GM13976 (cell line): ENCODE results near the gene OMA1.

Source experiments
- DNase-seq: peaks from one replicate; pipeline ENCODE4 v3.0.0; 2012; ENCODE audit warnings: low spot score
- in situ Hi-C: fragments of 300-500 bp; cut with MboI; formaldehyde crosslinking; loops from one replicate; pipeline ENCODE4 v1.12.0; 2022; ENCODE audit warnings: low sequenced_read_pairs, mixed read lengths, inconsistent platforms; ENCODE audit not compliant: unreplicated experiment
- TF ChIP-seq, protein P1 (sequence below): IDR thresholded peaks from 2 replicates; pipeline ENCODE4 v1.5.1; 2012; ENCODE audit warnings: borderline replicate concordance, mild to moderate bottlenecking; ENCODE audit not compliant: insufficient read depth; ENCODE audit errors: extremely low read depth, missing control alignments, control extremely low read depth

Gene OMA1

DNA sequence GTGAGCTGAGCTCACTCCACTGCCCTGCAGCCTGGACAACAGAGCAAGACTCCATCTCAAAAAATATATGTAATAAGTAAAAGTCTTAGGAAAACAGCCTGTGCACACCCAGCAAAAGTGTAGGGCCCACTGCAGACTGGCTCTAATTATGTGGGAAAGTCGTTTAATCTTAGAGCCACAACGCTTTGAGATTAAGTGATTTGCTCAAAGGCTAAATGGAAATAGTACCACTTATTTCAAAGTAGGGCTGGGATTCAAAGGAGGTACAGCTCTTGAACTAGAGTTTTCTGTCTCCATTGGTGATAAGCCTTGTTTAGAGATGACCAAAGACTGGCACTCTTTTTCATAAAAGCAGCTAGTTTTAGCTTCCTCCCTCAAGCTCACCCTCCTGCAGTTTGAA lies 28.3 kb upstream of the OMA1 start:
- in situ Hi-C loops = no loop called here
- TF ChIP-seq, protein P1, sequence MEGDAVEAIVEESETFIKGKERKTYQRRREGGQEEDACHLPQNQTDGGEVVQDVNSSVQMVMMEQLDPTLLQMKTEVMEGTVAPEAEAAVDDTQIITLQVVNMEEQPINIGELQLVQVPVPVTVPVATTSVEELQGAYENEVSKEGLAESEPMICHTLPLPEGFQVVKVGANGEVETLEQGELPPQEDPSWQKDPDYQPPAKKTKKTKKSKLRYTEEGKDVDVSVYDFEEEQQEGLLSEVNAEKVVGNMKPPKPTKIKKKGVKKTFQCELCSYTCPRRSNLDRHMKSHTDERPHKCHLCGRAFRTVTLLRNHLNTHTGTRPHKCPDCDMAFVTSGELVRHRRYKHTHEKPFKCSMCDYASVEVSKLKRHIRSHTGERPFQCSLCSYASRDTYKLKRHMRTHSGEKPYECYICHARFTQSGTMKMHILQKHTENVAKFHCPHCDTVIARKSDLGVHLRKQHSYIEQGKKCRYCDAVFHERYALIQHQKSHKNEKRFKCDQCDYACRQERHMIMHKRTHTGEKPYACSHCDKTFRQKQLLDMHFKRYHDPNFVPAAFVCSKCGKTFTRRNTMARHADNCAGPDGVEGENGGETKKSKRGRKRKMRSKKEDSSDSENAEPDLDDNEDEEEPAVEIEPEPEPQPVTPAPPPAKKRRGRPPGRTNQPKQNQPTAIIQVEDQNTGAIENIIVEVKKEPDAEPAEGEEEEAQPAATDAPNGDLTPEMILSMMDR = no peak
- DNase-seq = no peak

DNA sequence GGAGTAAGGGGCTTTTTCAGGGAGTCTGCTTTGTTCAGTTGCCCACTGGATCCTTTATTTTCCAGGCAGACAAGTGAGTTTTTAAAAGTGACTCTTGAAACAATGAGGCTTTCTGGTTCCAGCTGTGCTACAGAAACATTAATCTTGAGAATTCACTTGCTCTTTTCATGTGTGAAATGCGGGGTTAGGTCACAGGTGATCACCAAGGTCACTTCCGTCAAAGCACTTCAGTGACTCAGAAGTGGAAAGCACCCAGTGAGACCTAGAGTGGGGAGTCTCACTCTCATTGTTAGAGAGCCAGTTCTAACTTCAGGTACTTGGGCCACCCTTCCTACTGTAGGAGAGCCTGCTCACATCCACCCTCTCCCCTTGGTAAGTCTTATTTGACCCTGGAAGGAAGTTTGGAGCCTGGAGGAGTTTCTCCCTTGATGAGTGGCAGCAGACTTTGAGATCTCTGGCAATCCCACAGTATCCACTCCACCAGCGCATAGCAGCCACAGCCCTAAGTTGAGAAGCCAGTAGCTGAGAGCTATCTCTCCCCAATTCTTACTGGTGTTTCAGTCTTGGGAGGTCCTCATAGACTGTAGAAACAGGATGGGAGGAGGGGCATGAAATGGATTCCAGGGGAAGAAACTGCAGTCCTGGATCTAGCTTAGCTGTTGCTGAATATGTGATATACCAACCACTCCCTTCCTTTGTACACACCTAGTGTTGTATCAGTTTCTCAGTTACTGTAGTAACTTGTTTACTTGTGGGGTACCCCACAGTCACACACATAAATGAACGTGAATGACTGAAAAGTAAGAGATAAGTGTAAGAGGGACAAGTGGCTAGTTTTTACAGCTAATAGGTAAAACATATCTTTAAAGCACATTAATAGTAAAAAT lies 27.4 kb upstream of the OMA1 start:
- DNase-seq = peak; percentile 68
- in situ Hi-C loops = no loop called here
- TF ChIP-seq, protein P1 = no peak

DNA sequence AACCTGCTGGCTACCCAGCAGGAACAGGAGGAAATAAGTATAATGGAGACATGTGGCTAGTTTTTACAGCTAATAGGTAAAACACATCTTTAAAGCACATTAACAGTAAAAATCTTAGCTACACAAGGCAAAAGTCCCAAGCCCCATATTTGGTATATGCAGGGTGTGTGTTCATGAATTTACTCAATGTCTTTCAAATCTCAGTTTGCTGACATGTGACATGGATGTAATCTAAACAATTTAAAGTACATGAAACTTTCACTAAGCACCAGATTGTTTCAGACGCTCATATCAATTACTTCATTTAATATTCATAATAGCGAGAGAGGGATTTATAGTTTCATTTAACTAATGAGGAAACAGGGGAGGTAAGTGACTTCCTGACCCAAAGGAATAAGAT lies 26.6 kb upstream of the OMA1 start:
- no peak for DNase-seq
- in situ Hi-C loops = no loop called here
- TF ChIP-seq, protein P1 = no peak

DNA sequence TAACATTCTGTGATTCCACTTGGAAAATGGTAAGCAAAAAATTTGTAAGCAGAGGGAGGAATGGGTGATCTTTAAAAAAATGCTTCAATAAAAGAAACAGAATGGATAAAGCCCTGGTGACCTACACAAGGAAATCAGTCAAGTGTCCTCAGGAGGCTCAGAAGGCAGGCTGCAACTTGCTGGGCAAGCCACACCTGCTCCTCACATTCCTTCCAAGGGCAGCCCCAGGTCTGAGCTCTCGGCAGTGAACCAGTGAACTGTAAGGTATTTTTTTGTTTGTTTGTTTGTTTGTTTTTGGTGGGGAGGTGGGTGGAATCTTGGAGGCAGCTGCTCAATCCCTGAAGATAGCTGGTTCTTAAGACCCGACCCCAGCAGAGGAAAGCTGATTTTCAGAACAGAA lies 26.2 kb upstream of the OMA1 start:
- no peak for DNase-seq
- in situ Hi-C loops = no loop called here
- TF ChIP-seq, protein P1 = no peak

DNA sequence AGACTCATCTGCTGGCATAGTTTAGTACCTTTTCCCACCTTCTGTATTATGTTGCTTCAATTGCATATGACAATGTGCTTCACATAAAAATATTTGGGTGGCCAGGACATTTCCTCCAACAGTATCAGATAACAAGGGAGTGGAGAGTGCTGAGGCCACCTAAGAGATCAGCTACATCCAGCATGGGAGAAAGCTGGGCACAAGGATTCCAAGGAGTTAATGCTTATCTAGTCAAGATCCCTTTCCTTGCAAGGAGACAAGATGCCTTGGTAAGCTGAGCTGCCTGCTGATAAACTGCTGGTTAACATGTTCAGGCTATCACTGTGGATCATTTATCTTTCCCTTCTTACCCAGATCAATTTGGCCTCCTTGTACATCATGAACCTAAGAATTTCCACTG lies 25.1 kb upstream of the OMA1 start:
- in situ Hi-C loops = no loop called here
- no peak for DNase-seq
- TF ChIP-seq, protein P1 = no peak

DNA sequence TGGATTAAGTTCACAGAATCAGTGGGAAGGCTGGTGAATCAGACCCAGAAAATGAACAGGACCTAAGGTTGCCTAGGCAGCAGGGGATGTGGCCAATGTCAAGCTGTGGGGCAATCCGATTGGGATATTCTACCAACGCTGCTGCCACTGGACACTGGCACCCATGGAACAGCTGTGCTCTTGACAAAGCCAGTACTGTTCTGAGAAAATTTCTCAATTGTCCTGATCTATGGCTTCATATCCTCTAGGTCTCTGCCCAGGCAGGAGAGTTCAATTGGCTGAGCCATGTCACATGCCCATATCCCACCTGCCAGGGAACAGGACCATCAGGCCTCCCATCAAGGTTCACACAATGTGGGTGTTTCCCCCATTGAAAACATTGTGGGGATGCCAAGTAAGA lies 24.3 kb upstream of the OMA1 start:
- in situ Hi-C loops = no loop called here
- DNase-seq = no peak
- TF ChIP-seq, protein P1 = no peak
